H9 (cell line): ENCODE measurements around the gene AP1AR. TPM values are rescaled to one million over a fixed set of nuclear protein-coding genes. Genes with fewer than 3 reads are reported as not detected.
"Not testable (repeated sequence)": the region's sequence is repeated elsewhere in the genome, so short reads cannot be mapped to it uniquely, and the experiment has no call there.

Experiments
- DNase-seq: peaks from one replicate; pipeline ENCODE4 v3.0.0-alpha.2; 2017
- H2AFZ ChIP-seq: one replicate; pipeline ENCODE4 v1.6.1; 2013; ENCODE audit warnings: mild to moderate bottlenecking, low read length, control low read depth, moderate library complexity
- H2AK5ac ChIP-seq: 2 replicates; pipeline ENCODE4 v1.6.1; 2013; ENCODE audit warnings: low read length, control low read depth, mixed read lengths; ENCODE audit not compliant: insufficient read length
- H2BK120ac ChIP-seq: one replicate; pipeline ENCODE4 v1.6.1; 2013; ENCODE audit warnings: low read depth, mild to moderate bottlenecking, low read length, control low read depth, inconsistent platforms; ENCODE audit not compliant: poor library complexity, severe bottlenecking
- H2BK12ac ChIP-seq: 2 replicates; pipeline ENCODE4 v1.6.1; 2013; ENCODE audit warnings: low read length, control low read depth, mixed read lengths, low read depth; ENCODE audit not compliant: insufficient read length
- H2BK15ac ChIP-seq: 2 replicates; pipeline ENCODE4 v1.6.1; 2013; ENCODE audit warnings: low read depth, low read length, control low read depth
- H2BK20ac ChIP-seq: one replicate; pipeline ENCODE4 v1.6.1; 2013; ENCODE audit warnings: low read depth, mild to moderate bottlenecking, low read length, control low read depth, inconsistent platforms; ENCODE audit not compliant: poor library complexity, severe bottlenecking
- H2BK5ac ChIP-seq: 2 replicates; pipeline ENCODE4 v1.6.1; 2013; ENCODE audit warnings: low read length, control low read depth, mixed read lengths; ENCODE audit not compliant: insufficient read length
- H3K14ac ChIP-seq: 2 replicates; pipeline ENCODE4 v1.6.1; 2013; ENCODE audit warnings: low read length, control low read depth; ENCODE audit not compliant: insufficient read depth
- H3K18ac ChIP-seq: 2 replicates; pipeline ENCODE4 v1.6.1; 2013; ENCODE audit warnings: low read depth, mild to moderate bottlenecking, mixed read lengths, low read length, control low read depth; ENCODE audit not compliant: insufficient read length
- H3K23ac ChIP-seq: 2 replicates; pipeline ENCODE4 v1.6.1; 2013; ENCODE audit warnings: low read length, control low read depth, mixed read lengths, low read depth; ENCODE audit not compliant: insufficient read length
- H3K23me2 ChIP-seq: 2 replicates; pipeline ENCODE4 v1.6.1; 2013; ENCODE audit warnings: low read depth, mild to moderate bottlenecking, mixed read lengths, low read length, control low read depth; ENCODE audit not compliant: insufficient read length, poor library complexity, severe bottlenecking
- H3K27ac ChIP-seq: 2 replicates; pipeline ENCODE4 v1.5.1; 2013; ENCODE audit warnings: low read length, control low read depth, mixed read lengths, low read depth; ENCODE audit not compliant: insufficient read length
- H3K27me3 ChIP-seq: 2 replicates; pipeline ENCODE4 v1.6.1; 2013; ENCODE audit warnings: low read length, control low read depth, inconsistent platforms; ENCODE audit not compliant: insufficient read depth
- H3K4ac ChIP-seq: 2 replicates; pipeline ENCODE4 v1.6.1; 2013; ENCODE audit warnings: low read depth, mild to moderate bottlenecking, control low read depth, inconsistent platforms, low read length, moderate library complexity
- H3K4me1 ChIP-seq: 2 replicates; pipeline ENCODE4 v1.6.1; 2013; ENCODE audit warnings: low read length, control low read depth, inconsistent platforms; ENCODE audit not compliant: insufficient read depth
- H3K4me2 ChIP-seq: 2 replicates; pipeline ENCODE4 v1.6.1; 2013; ENCODE audit warnings: low read length, control low read depth, mixed read lengths; ENCODE audit not compliant: insufficient read length, insufficient read depth
- H3K56ac ChIP-seq: 2 replicates; pipeline ENCODE4 v1.6.1; 2013; ENCODE audit warnings: low read depth, mild to moderate bottlenecking, mixed read lengths, low read length, control low read depth; ENCODE audit not compliant: insufficient read length
- H3K79me1 ChIP-seq: 2 replicates; pipeline ENCODE4 v1.6.1; 2013; ENCODE audit warnings: low read depth, mild to moderate bottlenecking, moderate library complexity, low read length, control low read depth, inconsistent platforms; ENCODE audit not compliant: insufficient read depth, poor library complexity, severe bottlenecking
- H3K79me2 ChIP-seq: 2 replicates; pipeline ENCODE4 v1.6.1; 2013; ENCODE audit warnings: low read length, control low read depth, inconsistent platforms; ENCODE audit not compliant: insufficient read depth
- H3K9ac ChIP-seq: 2 replicates; pipeline ENCODE4 v1.6.1; 2013; ENCODE audit warnings: low read length, control low read depth, mixed read lengths; ENCODE audit not compliant: insufficient read length; ENCODE audit errors: extremely low read depth
- H3K9me3 ChIP-seq: one replicate; pipeline ENCODE4 v1.6.1; 2013; ENCODE audit warnings: low read depth, low read length, inconsistent platforms; ENCODE audit not compliant: control insufficient read depth
- H3T11ph ChIP-seq: one replicate; pipeline ENCODE4 v1.6.1; 2013; ENCODE audit warnings: mild to moderate bottlenecking, low read length, control low read depth, inconsistent platforms
- H4K20me1 ChIP-seq: one replicate; pipeline ENCODE4 v1.6.1; 2013; ENCODE audit not compliant: control insufficient read depth, insufficient read length, insufficient read depth
- H4K5ac ChIP-seq: 2 replicates; pipeline ENCODE4 v1.6.1; 2013; ENCODE audit warnings: low read depth, mild to moderate bottlenecking, mixed read lengths, low read length, control low read depth; ENCODE audit not compliant: insufficient read length
- H4K8ac ChIP-seq: replicated peaks from 2 replicates; pipeline ENCODE4 v1.6.1; 2013; ENCODE audit warnings: low read length, control low read depth, mixed read lengths, low read depth; ENCODE audit not compliant: insufficient read length
- H4K91ac ChIP-seq: 2 replicates; pipeline ENCODE4 v1.6.1; 2013; ENCODE audit warnings: low read depth, mild to moderate bottlenecking, moderate library complexity, mixed read lengths, low read length, control low read depth; ENCODE audit not compliant: insufficient read length
- H3K27ac Mint-ChIP-seq, 3 experiments: 2 replicates in 2 of 3; 3 replicates in 1 of 3; pipeline ENCODE4 v1.8.0; 2020 to 2021; ENCODE audit warnings: mixed read lengths in 3 of 3, mild to moderate bottlenecking in 1 of 3, moderate library complexity in 1 of 3
- H3K27me3 Mint-ChIP-seq: 2 replicates; pipeline ENCODE4 v1.8.0; 2021; ENCODE audit warnings: low read depth, mild to moderate bottlenecking, moderate library complexity, mixed read lengths
- H3K36me3 Mint-ChIP-seq, 3 experiments: 2 replicates in 2 of 3; 3 replicates in 1 of 3; pipeline ENCODE4 v1.8.0; 2020 to 2021; ENCODE audit warnings: low read depth in 3 of 3, mixed read lengths in 3 of 3; ENCODE audit not compliant: insufficient read depth in 1 of 3
- H3K4me1 Mint-ChIP-seq, 2 experiments: 2 replicates each; pipeline ENCODE4 v1.8.0; 2020; ENCODE audit warnings: mixed read lengths in 2 of 2
- H3K4me3 Mint-ChIP-seq, 2 experiments: 2 replicates in 1 of 2; 3 replicates in 1 of 2; pipeline ENCODE4 v1.8.0; 2020 to 2021; ENCODE audit warnings: mild to moderate bottlenecking in 2 of 2, mixed read lengths in 2 of 2, moderate library complexity in 1 of 2
- H3K9me3 Mint-ChIP-seq, 2 experiments: 2 replicates in 1 of 2; 3 replicates in 1 of 2; pipeline ENCODE4 v1.8.0; 2020; ENCODE audit warnings: mild to moderate bottlenecking in 2 of 2, mixed read lengths in 2 of 2, moderate library complexity in 1 of 2
- WGBS: extraction: QIAGEN DNeasy Blood & Tissue Kit; methylation state at CpG from one replicate; pipeline ENCODE4 v1.1.7; 2013; ENCODE audit warnings: missing lambda C conversion rate, low lambda C conversion rate, mixed read lengths; ENCODE audit not compliant: insufficient read length; ENCODE audit errors: extremely low coverage; 5-methylcytosine and 5-hydroxymethylcytosine counted together
- total RNA-seq: library from RNA; stranded (reverse); gene quantifications from 2 replicates; pipeline ENCODE4 v1.2.1, GENCODE V29; 2021
- TF ChIP-seq, protein P1 (sequence below): fragments of 200-600 bp; sonication (generic); conservative IDR thresholded peaks from 3 replicates; pipeline ENCODE4 v1.8.0; 2021; ENCODE audit warnings: antibody characterized with exemption, mild to moderate bottlenecking

The AP1AR gene
- total RNA-seq, 1 experiment from 2014 or later, result 24.2 TPM

DNA sequence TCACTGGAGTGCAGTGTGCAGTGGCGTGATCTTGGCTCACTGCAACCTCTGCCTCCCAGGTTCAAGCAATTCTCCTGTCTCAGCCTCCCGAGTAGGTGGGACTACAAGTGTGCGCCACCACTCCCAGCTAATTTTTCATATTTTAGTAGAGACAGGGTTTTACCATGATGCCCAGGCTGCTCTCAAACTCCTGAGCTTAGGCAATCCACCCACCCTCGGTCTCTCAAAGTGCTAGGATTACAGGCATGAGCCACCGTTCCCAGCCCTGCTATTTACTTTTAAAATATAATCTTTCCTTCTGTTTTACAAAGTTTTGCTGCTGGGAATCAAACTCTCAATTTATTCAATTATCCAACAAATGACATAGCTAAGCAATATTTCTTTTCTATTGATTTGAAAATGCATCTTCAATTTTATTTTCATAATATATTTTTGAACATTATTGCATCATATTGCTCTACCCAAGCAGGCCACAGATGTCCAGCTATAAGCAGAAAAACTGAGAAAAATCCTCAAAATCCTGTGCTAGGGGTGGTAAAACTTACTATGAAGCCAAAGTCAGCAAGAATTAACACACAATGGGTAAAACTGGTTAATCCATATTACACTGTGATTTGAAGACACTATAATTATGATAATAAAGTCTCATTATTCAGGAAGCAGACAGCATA is 48.9 kb downstream of the AP1AR start:
- H3K4me2 ChIP-seq, result no peak overlapping the region
- Mint-ChIP-seq H3K4me1 (peaks cover 7 to 12% of the 10 kb centered on the region in 2 experiments), H3K9me3 (peaks cover 0 to 3% of the 10 kb centered on the region in 2 experiments; a peak in 2 of 5 replicates), H3K27me3 (peaks cover 27% of the 10 kb centered on the region), H3K27ac (no peak overlapping the region), H3K4me3 (no peak overlapping the region), H3K36me3 (peaks cover 2 to 12% (median 4%) of the 10 kb centered on the region in 3 experiments; a peak in 4 of 7 replicates)
- H2BK20ac ChIP-seq, result no peak overlapping the region
- H3K27ac ChIP-seq, result no peak overlapping the region
- no peak overlapping the region for H4K91ac ChIP-seq
- WGBS, result no CpG with 5 or more reads among the region's 5 CpGs
- H3K9ac ChIP-seq, result no peak overlapping the region
- H3K79me2 ChIP-seq, result no peaks in the 10 kb centered on the region
- H2BK15ac ChIP-seq, result no peak overlapping the region
- H3K4ac ChIP-seq, result no peak overlapping the region
- no peak overlapping the region for H3K14ac ChIP-seq
- no peak overlapping the region for H3K56ac ChIP-seq
- H3K18ac ChIP-seq, result no peak overlapping the region
- DNase-seq, result no peak
- no peak overlapping the region for H2AK5ac ChIP-seq
- no peak overlapping the region for H2BK120ac ChIP-seq
- TF ChIP-seq, protein P1, sequence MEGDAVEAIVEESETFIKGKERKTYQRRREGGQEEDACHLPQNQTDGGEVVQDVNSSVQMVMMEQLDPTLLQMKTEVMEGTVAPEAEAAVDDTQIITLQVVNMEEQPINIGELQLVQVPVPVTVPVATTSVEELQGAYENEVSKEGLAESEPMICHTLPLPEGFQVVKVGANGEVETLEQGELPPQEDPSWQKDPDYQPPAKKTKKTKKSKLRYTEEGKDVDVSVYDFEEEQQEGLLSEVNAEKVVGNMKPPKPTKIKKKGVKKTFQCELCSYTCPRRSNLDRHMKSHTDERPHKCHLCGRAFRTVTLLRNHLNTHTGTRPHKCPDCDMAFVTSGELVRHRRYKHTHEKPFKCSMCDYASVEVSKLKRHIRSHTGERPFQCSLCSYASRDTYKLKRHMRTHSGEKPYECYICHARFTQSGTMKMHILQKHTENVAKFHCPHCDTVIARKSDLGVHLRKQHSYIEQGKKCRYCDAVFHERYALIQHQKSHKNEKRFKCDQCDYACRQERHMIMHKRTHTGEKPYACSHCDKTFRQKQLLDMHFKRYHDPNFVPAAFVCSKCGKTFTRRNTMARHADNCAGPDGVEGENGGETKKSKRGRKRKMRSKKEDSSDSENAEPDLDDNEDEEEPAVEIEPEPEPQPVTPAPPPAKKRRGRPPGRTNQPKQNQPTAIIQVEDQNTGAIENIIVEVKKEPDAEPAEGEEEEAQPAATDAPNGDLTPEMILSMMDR, result no peak
- H3K23me2 ChIP-seq, result peaks cover 10% of the 10 kb centered on the region
- H2BK12ac ChIP-seq, result no peak overlapping the region
- H3T11ph ChIP-seq, result no peak overlapping the region
- H3K23ac ChIP-seq, result no peak overlapping the region
- no peaks in the 10 kb centered on the region for H3K9me3 ChIP-seq
- H4K5ac ChIP-seq, result no peak overlapping the region
- H3K27me3 ChIP-seq, result no peaks in the 10 kb centered on the region
- H3K79me1 ChIP-seq, result no peaks in the 10 kb centered on the region
- H2AFZ ChIP-seq, result no peak overlapping the region
- no peak overlapping the region for H2BK5ac ChIP-seq
- no peaks in the 10 kb centered on the region for H3K4me1 ChIP-seq
- no peaks in the 10 kb centered on the region for H4K20me1 ChIP-seq
- no peak overlapping the region for H4K8ac ChIP-seq

DNA sequence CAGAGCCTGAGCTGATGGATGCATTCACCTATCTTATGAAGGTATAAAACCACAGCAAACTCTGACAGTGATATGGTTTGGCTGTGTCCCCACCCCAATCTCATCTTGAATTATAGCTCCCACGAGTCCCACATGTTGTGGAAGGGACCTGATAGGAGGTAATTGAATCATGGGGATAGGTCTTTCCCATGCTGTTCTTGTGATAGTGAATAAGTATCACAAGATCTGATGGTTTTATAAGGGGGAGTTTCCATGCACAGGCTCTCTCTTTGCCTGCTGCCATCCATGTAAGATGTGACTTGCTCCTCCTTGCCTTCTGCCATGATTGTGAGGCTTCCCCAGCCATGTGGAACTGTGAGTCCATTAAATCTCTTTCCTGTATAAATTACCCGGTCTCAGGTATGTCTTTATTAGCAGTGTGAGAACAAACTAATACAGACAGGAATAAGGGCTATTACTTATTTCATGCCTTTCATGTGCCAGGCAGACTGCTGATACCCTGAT is 50.4 kb downstream of the AP1AR start:
- H3K27me3 ChIP-seq, H2BK12ac ChIP-seq, H3K18ac ChIP-seq, H3K4me2 ChIP-seq, H3K9ac ChIP-seq, H3K9me3 ChIP-seq, H3K4me3 Mint-ChIP-seq, H4K91ac ChIP-seq, H3T11ph ChIP-seq, H2BK15ac ChIP-seq, H3K4ac ChIP-seq, H3K79me1 ChIP-seq, H4K20me1 ChIP-seq, DNase-seq, H3K4me1 ChIP-seq, H2AK5ac ChIP-seq, H2AFZ ChIP-seq, H3K56ac ChIP-seq, H4K8ac ChIP-seq, H3K27ac Mint-ChIP-seq, H2BK5ac ChIP-seq, H3K79me2 ChIP-seq, H3K14ac ChIP-seq, H3K9me3 Mint-ChIP-seq, H3K23ac ChIP-seq, H4K5ac ChIP-seq, H2BK120ac ChIP-seq, H3K27ac ChIP-seq, H2BK20ac ChIP-seq: not testable (repeated sequence)
- no CpG with 5 or more reads among the region's 2 CpGs for WGBS
- Mint-ChIP-seq H3K36me3 (peaks cover 4 to 19% (median 4%) of the 10 kb centered on the region in 3 experiments; a peak in 6 of 7 replicates), H3K4me1 (peaks cover 7 to 15% of the 10 kb centered on the region in 2 experiments), H3K27me3 (peaks cover 39% of the 10 kb centered on the region)
- H3K23me2 ChIP-seq, result peaks cover 13% of the 10 kb centered on the region
